ENCODE measurements around the gene TMEM54.

Gene TMEM54

GRCh38 chr1:32886004-32886827, 15.0 kb downstream of the TMEM54 start, which contains the start of gene HPCA (continued):
- 0 out of 2 replicates have a peak, but pooled peaks have one; percentile 21 for TF ChIP-seq ZNF561 (tag by site-specific recombination; IDR thresholded peaks at IDR 0.05; ENCODE audit: borderline replicate concordance)
- TF ChIP-seq MEIS1 (CRISPR knock-in tag; IDR thresholded peaks at IDR 0.05; ENCODE audit: borderline replicate concordance): peak; percentile 75; the same call in 1 of the 2 replicates
- no peak for TF ChIP-seq ZFP69B (tag by site-specific recombination; IDR thresholded peaks at IDR 0.05)
- TF ChIP-seq ZNF423 (tag by site-specific recombination; IDR thresholded peaks at IDR 0.05): peak; percentile 59; the same call in 1 of the 2 replicates
- peak; percentile 51; the same call in 1 of the 2 replicates for TF ChIP-seq ZBTB20 (tag by site-specific recombination; IDR thresholded peaks at IDR 0.05)
- TF ChIP-seq BCL11A (tag by site-specific recombination; IDR thresholded peaks at IDR 0.05; ENCODE audit: low read depth): peak; percentile 74; the same call in 1 of the 2 replicates
- TF ChIP-seq ZFP41 (tag by site-specific recombination; IDR thresholded peaks at IDR 0.05; ENCODE audit: borderline replicate concordance): no peak
- peak; percentile 55; the same call in 1 of the 2 replicates for TF ChIP-seq ZSCAN30 (tag by site-specific recombination; IDR thresholded peaks at IDR 0.05)
- no peak for TF ChIP-seq ZNF114 (tag by site-specific recombination; IDR thresholded peaks at IDR 0.05)
- peak; percentile 51; the same call in 1 of the 2 replicates for TF ChIP-seq ZXDB (tag by site-specific recombination; IDR thresholded peaks at IDR 0.05)
- TF ChIP-seq ZNF24 (tag by site-specific recombination; IDR thresholded peaks at IDR 0.05): peak; percentile 33; the same call in 1 of the 2 replicates
- peak; percentile 84 for TF ChIP-seq ZBTB48 (tag by site-specific recombination; IDR thresholded peaks at IDR 0.05)
- no peak for TF ChIP-seq REPIN1 (tag by site-specific recombination; IDR thresholded peaks at IDR 0.05; ENCODE audit: low read depth)
- TF ChIP-seq GLIS1 (tag by site-specific recombination; IDR thresholded peaks at IDR 0.05): peak; percentile 26; the same call in 1 of the 2 replicates
- TF ChIP-seq, protein P1, sequence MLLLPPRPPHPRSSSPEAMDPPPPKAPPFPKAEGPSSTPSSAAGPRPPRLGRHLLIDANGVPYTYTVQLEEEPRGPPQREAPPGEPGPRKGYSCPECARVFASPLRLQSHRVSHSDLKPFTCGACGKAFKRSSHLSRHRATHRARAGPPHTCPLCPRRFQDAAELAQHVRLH (tag by site-specific recombination; IDR thresholded peaks at IDR 0.05): 0 out of 2 replicates have a peak, but pooled peaks have one; percentile 16
- no peak for TF ChIP-seq ZNF747 (tag by site-specific recombination; IDR thresholded peaks at IDR 0.05)
- TF ChIP-seq ZNF76 (tag by site-specific recombination; IDR thresholded peaks at IDR 0.05; ENCODE audit: borderline replicate concordance, low read depth): peak; percentile 62; the same call in 1 of the 2 replicates

GRCh38 chr1:32885676-32886003, 15.5 kb downstream of the TMEM54 start:
- Histone ChIP-seq H3K9me3 (ENCODE audit: control insufficient read depth, insufficient read depth, low read depth, low read length) (no peaks in the 10 kb centered on the region), H3K36me3 (ENCODE audit: control insufficient read depth in 2 of 2, insufficient read depth in 1 of 2, low read length in 2 of 2) (no peaks in the 10 kb centered on the region), H3K27ac (ENCODE audit: extremely low read depth, low read depth, low read length) (no peak overlapping the region), H3K4me1 (ENCODE audit: control insufficient read depth, insufficient read depth, low read length) (no peaks in the 10 kb centered on the region), H3K4me3 (ENCODE audit: low read depth, low read length) (no peak overlapping the region)
- POLR2A ChIA-PET: interaction anchor here (0.6 kb wide), 1 partner anchor 323 kb away, joined by 3 read pairs; no protein-coding TSS in a partner anchor
- no peak for TF ChIP-seq ZNF341 (tag by site-specific recombination; IDR thresholded peaks at IDR 0.05; ENCODE audit: low read depth)
- peak; percentile 71 for TF ChIP-seq KLF9 (tag by site-specific recombination; IDR thresholded peaks at IDR 0.05; ENCODE audit: low read depth)
- TF ChIP-seq ZNF791 (tag by site-specific recombination; IDR thresholded peaks at IDR 0.05): no peak
- 0 out of 2 replicates have a peak, but pooled peaks have one; percentile 7 for TF ChIP-seq EGR2 (tag by site-specific recombination; IDR thresholded peaks at IDR 0.05; ENCODE audit: low read depth)
- no peak for TF ChIP-seq ZNF302 (tag by site-specific recombination; IDR thresholded peaks at IDR 0.05; ENCODE audit: low read depth)
- 0 out of 2 replicates have a peak, but pooled peaks have one; percentile 16 for TF ChIP-seq ZNF600 (tag by site-specific recombination; IDR thresholded peaks at IDR 0.05)
- 0 out of 2 replicates have a peak, but pooled peaks have one; percentile 19 for TF ChIP-seq ZFHX2 (tag by site-specific recombination; conservative IDR thresholded peaks at IDR 0.05)
- TF ChIP-seq, protein P2, sequence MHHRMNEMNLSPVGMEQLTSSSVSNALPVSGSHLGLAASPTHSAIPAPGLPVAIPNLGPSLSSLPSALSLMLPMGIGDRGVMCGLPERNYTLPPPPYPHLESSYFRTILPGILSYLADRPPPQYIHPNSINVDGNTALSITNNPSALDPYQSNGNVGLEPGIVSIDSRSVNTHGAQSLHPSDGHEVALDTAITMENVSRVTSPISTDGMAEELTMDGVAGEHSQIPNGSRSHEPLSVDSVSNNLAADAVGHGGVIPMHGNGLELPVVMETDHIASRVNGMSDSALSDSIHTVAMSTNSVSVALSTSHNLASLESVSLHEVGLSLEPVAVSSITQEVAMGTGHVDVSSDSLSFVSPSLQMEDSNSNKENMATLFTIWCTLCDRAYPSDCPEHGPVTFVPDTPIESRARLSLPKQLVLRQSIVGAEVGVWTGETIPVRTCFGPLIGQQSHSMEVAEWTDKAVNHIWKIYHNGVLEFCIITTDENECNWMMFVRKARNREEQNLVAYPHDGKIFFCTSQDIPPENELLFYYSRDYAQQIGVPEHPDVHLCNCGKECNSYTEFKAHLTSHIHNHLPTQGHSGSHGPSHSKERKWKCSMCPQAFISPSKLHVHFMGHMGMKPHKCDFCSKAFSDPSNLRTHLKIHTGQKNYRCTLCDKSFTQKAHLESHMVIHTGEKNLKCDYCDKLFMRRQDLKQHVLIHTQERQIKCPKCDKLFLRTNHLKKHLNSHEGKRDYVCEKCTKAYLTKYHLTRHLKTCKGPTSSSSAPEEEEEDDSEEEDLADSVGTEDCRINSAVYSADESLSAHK (tag by site-specific recombination; IDR thresholded peaks at IDR 0.05): no peak
- peak; percentile 16; the same call in 1 of the 2 replicates for TF ChIP-seq SP2 (tag by site-specific recombination; IDR thresholded peaks at IDR 0.05)
- TF ChIP-seq ZNF777 (tag by site-specific recombination; IDR thresholded peaks at IDR 0.05; ENCODE audit: borderline replicate concordance): no peak
- CTCF ChIA-PET: interaction anchor here (0.6 to 3.3 kb wide), 5 partner anchors 8 to 237 kb away, joined by 3 to 22 read pairs (median 7); no protein-coding TSS in a partner anchor

Measured in HEK293 (cell line).